ENCODE results near the gene ANKDD1A.

The ANKDD1A gene

GRCh38 chr15:64884679-64885078 is 27.0 kb upstream of the ANKDD1A start:
- TF ChIP-seq GATA1 (IDR thresholded peaks at IDR 0.05; ENCODE audit: low read depth, low read length) (no peak), POLR2A (IDR thresholded peaks at IDR 0.05; ENCODE audit: low read length) (no peak)

GRCh38 chr15:64888336-64888735 is 23.4 kb upstream of the ANKDD1A start:
- TF ChIP-seq POLR2A (IDR thresholded peaks at IDR 0.05; ENCODE audit: low read length) (no peak), GATA1 (IDR thresholded peaks at IDR 0.05; ENCODE audit: low read depth, low read length) (no peak)
- no peak for DNase-seq

More at GRCh38 chr15:64884679-64885078, 27.0 kb upstream of the ANKDD1A start:
- no peak for DNase-seq

GRCh38 chr15:64891561-64891960 is 20.1 kb upstream of the ANKDD1A start:
- TF ChIP-seq GATA1 (IDR thresholded peaks at IDR 0.05; ENCODE audit: low read depth, low read length) (no peak), POLR2A (IDR thresholded peaks at IDR 0.05; ENCODE audit: low read length) (no peak)
- DNase-seq = no peak

GRCh38 chr15:64892847-64893403 is 18.8 kb upstream of the ANKDD1A start:
- no peak for DNase-seq
- TF ChIP-seq GATA1 (IDR thresholded peaks at IDR 0.05; ENCODE audit: low read depth, low read length) = no peak
- TF ChIP-seq POLR2A (IDR thresholded peaks at IDR 0.05; ENCODE audit: low read length) = no peak

GRCh38 chr15:64893481-64894394 is 18.0 kb upstream of the ANKDD1A start:
- DNase-seq = peak; percentile 93
- no peak for TF ChIP-seq GATA1 (IDR thresholded peaks at IDR 0.05; ENCODE audit: low read depth, low read length)
- peak; percentile 54 for TF ChIP-seq POLR2A (IDR thresholded peaks at IDR 0.05; ENCODE audit: low read length)

GRCh38 chr15:64894395-64895056 is 17.2 kb upstream of the ANKDD1A start:
- TF ChIP-seq POLR2A (IDR thresholded peaks at IDR 0.05; ENCODE audit: low read length) (no peak), GATA1 (IDR thresholded peaks at IDR 0.05; ENCODE audit: low read depth, low read length) (no peak)
- peak; percentile 32 to 47 for DNase-seq

- no peak for TF ChIP-seq GATA1 (IDR thresholded peaks at IDR 0.05; ENCODE audit: low read depth, low read length)
- TF ChIP-seq POLR2A (IDR thresholded peaks at IDR 0.05; ENCODE audit: low read length) = no peak
- peak; percentile 65 to 70 for DNase-seq
Observed at GRCh38 chr15:64895285-64896065, 16.2 kb upstream of the ANKDD1A start.

- no peak for DNase-seq
- TF ChIP-seq POLR2A (IDR thresholded peaks at IDR 0.05; ENCODE audit: low read length) (no peak), GATA1 (IDR thresholded peaks at IDR 0.05; ENCODE audit: low read depth, low read length) (no peak)
Observed at GRCh38 chr15:64896371-64897069, 15.2 kb upstream of the ANKDD1A start.

- TF ChIP-seq GATA1 (IDR thresholded peaks at IDR 0.05; ENCODE audit: low read depth, low read length) = no peak
- TF ChIP-seq POLR2A (IDR thresholded peaks at IDR 0.05; ENCODE audit: low read length) = no peak
Observed at GRCh38 chr15:64897345-64897985, 14.2 kb upstream of the ANKDD1A start.

GRCh38 chr15:64898406-64898805 is 13.3 kb upstream of the ANKDD1A start:
- TF ChIP-seq POLR2A (IDR thresholded peaks at IDR 0.05; ENCODE audit: low read length) = no peak
- TF ChIP-seq GATA1 (IDR thresholded peaks at IDR 0.05; ENCODE audit: low read depth, low read length) = no peak
- DNase-seq = no peak

More at GRCh38 chr15:64897345-64897985, 14.2 kb upstream of the ANKDD1A start:
- DNase-seq = peak; percentile 42 to 52

GRCh38 chr15:64901141-64901540 is 10.6 kb upstream of the ANKDD1A start:
- no peak for DNase-seq
- TF ChIP-seq GATA1 (IDR thresholded peaks at IDR 0.05; ENCODE audit: low read depth, low read length) (no peak), POLR2A (IDR thresholded peaks at IDR 0.05; ENCODE audit: low read length) (no peak)

- TF ChIP-seq GATA1 (IDR thresholded peaks at IDR 0.05; ENCODE audit: low read depth, low read length) (no peak), POLR2A (IDR thresholded peaks at IDR 0.05; ENCODE audit: low read length) (no peak)
- DNase-seq = no peak
Observed at GRCh38 chr15:64901914-64902313, 9.8 kb upstream of the ANKDD1A start.
